H1 (cell line): ENCODE measurements around the gene OR2AJ1. TPM values are rescaled to one million over a fixed set of nuclear protein-coding genes. Genes with fewer than 3 reads are reported as not detected.

ENCODE experiments used
- CTCF ChIA-PET: fragments of 300-600 bp; sonication (Branson Sonifier 250); formaldehyde crosslinking; loops from one replicate; lab custom pipeline; 2021; ENCODE audit not compliant: partially characterized antibody; lab: Charles Lee
- POLR2A ChIA-PET: fragments of 300-600 bp; sonication (Branson Sonifier 250); formaldehyde crosslinking; loops from one replicate; lab custom pipeline; 2021; ENCODE audit warnings: inconsistent platforms; ENCODE audit not compliant: partially characterized antibody; lab: Charles Lee
- DNase-seq, 2 experiments: peaks; one replicate each; pipeline versions ENCODE4 v3.0.0 to v3.0.0-alpha.2; 2010 to 2022; ENCODE audit warnings: low spot score in 2 of 2, low read depth in 1 of 2, mixed read lengths in 1 of 2
- FAIRE-seq: peaks from 2 replicates; lab custom pipeline; 2011; peaks lifted over from hg19 to GRCh38; lab: Jason Lieb, UNC
- H2AFZ ChIP-seq: 2 replicates; pipeline ENCODE4 v1.8.1; 2012; ENCODE audit warnings: low read length, inconsistent platforms
- H2AK5ac ChIP-seq: 2 replicates; pipeline ENCODE4 v1.6.1; 2013; ENCODE audit warnings: low read depth, low read length
- H2BK120ac ChIP-seq: replicated peaks from 2 replicates; pipeline ENCODE3; 2013; ENCODE audit warnings: low read depth, low read length, inconsistent platforms
- H2BK12ac ChIP-seq: 2 replicates; pipeline ENCODE4 v1.6.1; 2013; ENCODE audit warnings: low read depth, low read length
- H2BK15ac ChIP-seq: 2 replicates; pipeline ENCODE4 v1.6.1; 2013; ENCODE audit warnings: low read length
- H2BK20ac ChIP-seq: 2 replicates; pipeline ENCODE4 v1.6.1; 2013; ENCODE audit warnings: low read length
- H2BK5ac ChIP-seq: 2 replicates; pipeline ENCODE4 v1.6.1; 2013; ENCODE audit warnings: low read depth, low read length
- H3K14ac ChIP-seq: 2 replicates; pipeline ENCODE4 v1.6.1; 2013; ENCODE audit warnings: inconsistent platforms; ENCODE audit not compliant: insufficient read length
- H3K18ac ChIP-seq: 2 replicates; pipeline ENCODE4 v1.6.1; 2013; ENCODE audit warnings: low read length; ENCODE audit errors: extremely low read depth
- H3K23ac ChIP-seq: 2 replicates; pipeline ENCODE4 v1.6.1; 2013; ENCODE audit warnings: inconsistent platforms; ENCODE audit not compliant: insufficient read length
- H3K23me2 ChIP-seq: 2 replicates; pipeline ENCODE4 v1.6.1; 2013; ENCODE audit warnings: low read depth, low read length
- H3K27ac ChIP-seq: 2 replicates; pipeline ENCODE4 v1.6.1; 2011; ENCODE audit warnings: low read depth, low read length, inconsistent platforms
- H3K27me3 ChIP-seq, 4 experiments: replicated peaks in 1 of 4; 1 replicate in 1 of 4; 2 replicates in 3 of 4; pipeline versions ENCODE4 v1.6.1 to v1.8.1; 2011 to 2013; ENCODE audit warnings: low read length in 3 of 4, mild to moderate bottlenecking in 3 of 4, inconsistent platforms in 2 of 4, mixed read lengths in 2 of 4, moderate library complexity in 1 of 4; ENCODE audit not compliant: control insufficient read depth in 3 of 4, insufficient read depth in 3 of 4; ENCODE audit errors: extremely low read depth in 1 of 4
- H3K36me3 ChIP-seq, 4 experiments: 2 replicates each; pipeline versions ENCODE4 v1.6.1 to v1.8.1; 2011 to 2013; ENCODE audit warnings: mild to moderate bottlenecking in 4 of 4, low read length in 3 of 4, moderate library complexity in 2 of 4, control low read depth in 1 of 4, inconsistent platforms in 1 of 4; ENCODE audit not compliant: insufficient read depth in 4 of 4, control insufficient read depth in 2 of 4
- H3K4ac ChIP-seq: replicated peaks from 2 replicates; pipeline ENCODE3; 2013; ENCODE audit warnings: low read length, low read depth, mixed read lengths, inconsistent platforms; ENCODE audit not compliant: insufficient read length
- H3K4me1 ChIP-seq, 4 experiments: replicated peaks in 1 of 4; 1 replicate in 1 of 4; 2 replicates in 3 of 4; pipeline versions ENCODE4 v1.6.1 to v1.8.1; 2011 to 2013; ENCODE audit warnings: low read length in 3 of 4, inconsistent platforms in 2 of 4, mixed read lengths in 1 of 4; ENCODE audit not compliant: insufficient read depth in 4 of 4, control insufficient read depth in 3 of 4
- H3K4me2 ChIP-seq, 2 experiments: 2 replicates each; pipeline versions ENCODE4 v1.6.1 to v1.8.1; 2011 to 2013; ENCODE audit warnings: low read depth in 2 of 2, low read length in 2 of 2, control low read depth in 1 of 2, inconsistent platforms in 1 of 2, mild to moderate bottlenecking in 1 of 2; ENCODE audit not compliant: insufficient read depth in 1 of 2
- H3K4me3 ChIP-seq, 4 experiments: fragments of 200-600, 300-600 bp in 1 of 4; sonication (generic), shearing (Covaris generic), sonication (Bioruptor Twin) in 1 of 4; 2 replicates each; pipeline versions ENCODE4 v1.5.1 to v1.8.1; 2011 to 2016; ENCODE audit warnings: low read length in 4 of 4, low read depth in 3 of 4, control low read depth in 2 of 4, inconsistent platforms in 2 of 4, mild to moderate bottlenecking in 2 of 4, mixed read lengths in 1 of 4, moderate library complexity in 1 of 4; ENCODE audit not compliant: insufficient read depth in 2 of 4; ENCODE audit errors: extremely low read depth in 1 of 4
- H3K56ac ChIP-seq: replicated peaks from 2 replicates; pipeline ENCODE3; 2013; ENCODE audit warnings: low read depth, mild to moderate bottlenecking, mixed read lengths, low read length, inconsistent platforms; ENCODE audit not compliant: insufficient read length
- H3K79me1 ChIP-seq: 2 replicates; pipeline ENCODE4 v1.6.1; 2013; ENCODE audit warnings: low read depth, low read length, control low read depth
- H3K79me2 ChIP-seq, 2 experiments: 2 replicates each; pipeline versions ENCODE4 v1.6.1 to v1.8.1; 2012 to 2013; ENCODE audit warnings: low read length in 2 of 2, mild to moderate bottlenecking in 2 of 2, inconsistent platforms in 1 of 2; ENCODE audit not compliant: insufficient read depth in 2 of 2, control insufficient read depth in 1 of 2
- H3K9ac ChIP-seq, 4 experiments: replicated peaks in 1 of 4; 1 replicate in 1 of 4; 2 replicates in 3 of 4; pipeline versions ENCODE4 v1.6.1 to v1.8.1; 2011 to 2013; ENCODE audit warnings: low read depth in 3 of 4, low read length in 3 of 4, control low read depth in 2 of 4, mild to moderate bottlenecking in 2 of 4, moderate library complexity in 2 of 4, inconsistent platforms in 1 of 4; ENCODE audit errors: extremely low read depth in 1 of 4
- H3K9me3 ChIP-seq, 2 experiments: 2 replicates each; pipeline versions ENCODE4 v1.6.1 to v1.8.1; 2012 to 2013; ENCODE audit warnings: mild to moderate bottlenecking in 2 of 2, moderate library complexity in 2 of 2, control low read depth in 1 of 2, inconsistent platforms in 1 of 2, low read depth in 1 of 2, low read length in 1 of 2, mixed read lengths in 1 of 2; ENCODE audit not compliant: insufficient read depth in 2 of 2
- H4K20me1 ChIP-seq, 2 experiments: replicated peaks in 1 of 2; 2 replicates each; pipeline versions ENCODE3 to v1.8.1; 2011 to 2013; ENCODE audit warnings: inconsistent platforms in 2 of 2, low read length in 2 of 2, mild to moderate bottlenecking in 1 of 2; ENCODE audit not compliant: insufficient read depth in 2 of 2, control insufficient read depth in 1 of 2
- H4K5ac ChIP-seq: 2 replicates; pipeline ENCODE4 v1.6.1; 2013; ENCODE audit warnings: low read length, low read depth, mixed read lengths, inconsistent platforms; ENCODE audit not compliant: insufficient read length
- H4K8ac ChIP-seq: 2 replicates; pipeline ENCODE4 v1.8.0; 2013; ENCODE audit warnings: mild to moderate bottlenecking, moderate library complexity, low read length, inconsistent platforms; ENCODE audit not compliant: insufficient read depth; ENCODE audit errors: extremely low read depth
- H4K91ac ChIP-seq: replicated peaks from 2 replicates; pipeline ENCODE3; 2013; ENCODE audit warnings: low read length, mixed read lengths, inconsistent platforms; ENCODE audit not compliant: insufficient read length
- BCL11A ChIP-seq, 2 experiments: IDR thresholded peaks; one replicate each; pipeline ENCODE4 v1.6.1; 2011; ENCODE audit warnings: low read depth in 2 of 2, low read length in 2 of 2, mild to moderate bottlenecking in 2 of 2
- BRCA1 ChIP-seq: IDR thresholded peaks from 2 replicates; pipeline ENCODE4 v1.6.1; 2012; ENCODE audit warnings: low read depth, low read length, improper control_type of control experiment
- EGR1 ChIP-seq: IDR thresholded peaks from 2 replicates; pipeline ENCODE4 v1.6.1; 2011; ENCODE audit warnings: low read depth, low read length, borderline replicate concordance
- RBBP5 ChIP-seq: IDR thresholded peaks from 2 replicates; pipeline ENCODE4 v1.7.1; 2012; ENCODE audit warnings: low read depth, mild to moderate bottlenecking, inconsistent platforms, low read length, moderate library complexity, borderline replicate concordance
- RNF2 ChIP-seq: fragments of 200-900, 300-1000 bp; sonication (generic); IDR thresholded peaks from 2 replicates; pipeline ENCODE4 v1.7.1; 2016; ENCODE audit warnings: borderline replicate concordance, low read depth, mild to moderate bottlenecking, antibody characterized with exemption, low read length; ENCODE audit not compliant: poor library complexity, severe bottlenecking; ENCODE audit errors: missing control alignments
- SUZ12 ChIP-seq: fragments of 200-600 bp; sonication (generic); IDR thresholded peaks from 2 replicates; pipeline ENCODE4 v1.6.1; 2012; ENCODE audit warnings: mild to moderate bottlenecking, inconsistent platforms, low read length, moderate library complexity, mixed read lengths
- TEAD4 ChIP-seq: IDR thresholded peaks from 2 replicates; pipeline ENCODE4 v1.6.1; 2012; ENCODE audit warnings: low read depth, low read length, inconsistent platforms, mixed read lengths
- USF2 ChIP-seq: IDR thresholded peaks from 2 replicates; pipeline ENCODE4 v1.6.1; 2011; ENCODE audit warnings: low read length, improper control_type of control experiment
- ZNF274 ChIP-seq: IDR thresholded peaks from 2 replicates; pipeline ENCODE4 v1.7.0; 2012; ENCODE audit warnings: low read length, borderline replicate concordance; ENCODE audit errors: extremely low read depth
- WGBS, 2 experiments: shearing (Covaris generic) in 1 of 2; methylation state at CpG; one replicate each; pipeline versions ENCODE4 v1.1.6 to v1.1.7; 2013 to 2015; ENCODE audit warnings: low lambda C conversion rate in 2 of 2, mixed read lengths in 2 of 2, inconsistent platforms in 1 of 2, low coverage in 1 of 2, missing lambda C conversion rate in 1 of 2; ENCODE audit not compliant: insufficient replicate concordance in 2 of 2, insufficient coverage in 1 of 2, insufficient read length in 1 of 2; ENCODE audit errors: extremely low coverage in 1 of 2, missing lambda C conversion rate in 1 of 2; 5-methylcytosine and 5-hydroxymethylcytosine counted together
- polyA plus RNA-seq, 7 experiments: library from polyadenylated mRNA; depleted of rRNA in 3 of 7; stranded (reverse) in 5 of 7; unstranded in 2 of 7; fragments of >200 nt in 5 of 7; fragments of 200-250 nt in 2 of 7; gene quantifications; 1 replicate in 5 of 7; 2 replicates in 1 of 7; 4 replicates in 1 of 7; pipeline versions ENCODE4 v1.2.1 to v1.2.3, GENCODE V29; 2011 to 2013; ENCODE audit warnings: missing spikeins in 2 of 7, mixed read lengths in 2 of 7
- total RNA-seq: library from RNA; stranded (reverse); fragmentation: NEBNext Ultra II Directional; extraction: Animal tissue kit (Norgen Biotek cat#: 25700); gene quantifications from 2 replicates; pipeline ENCODE4 v1.2.1, GENCODE V29; 2021
- TF ChIP-seq, protein P1 (sequence below), 3 experiments: IDR thresholded peaks; 1 replicate in 2 of 3; 2 replicates in 1 of 3; pipeline versions ENCODE4 v1.5.1 to v1.6.1; 2011; ENCODE audit warnings: low read length in 3 of 3, mild to moderate bottlenecking in 3 of 3, inconsistent platforms in 2 of 3, low read depth in 1 of 3, moderate library complexity in 1 of 3; ENCODE audit not compliant: insufficient read depth in 1 of 3; ENCODE audit errors: control extremely low read depth in 1 of 3

The OR2AJ1 gene
- total and polyA plus RNA-seq, 2 of the 8 experiments (the other 6 are each of a cell fraction or from before 2014, with no cell fraction given) = not detected

DNA sequence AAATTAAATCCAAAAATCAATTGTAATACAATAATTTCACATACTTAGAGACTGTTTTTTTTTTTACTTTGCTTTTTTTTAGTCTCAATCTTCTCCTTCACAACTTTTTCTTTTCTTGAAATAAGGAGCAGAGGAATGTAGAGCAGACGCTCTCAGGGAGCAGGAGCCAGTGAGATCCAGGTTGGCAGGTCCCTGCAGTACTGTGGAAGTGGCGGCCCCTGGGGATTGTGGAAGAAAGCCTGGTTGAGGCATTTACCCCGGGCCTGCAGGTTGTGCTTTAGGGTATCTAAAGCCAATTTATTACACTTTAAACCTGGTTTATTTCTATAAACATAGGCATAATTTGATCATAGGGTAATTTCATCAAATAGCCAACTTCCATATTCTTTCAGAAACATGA, 748 bp upstream of the OR2AJ1 start:
- ChIA-PET CTCF (interaction anchor here (0.9 kb wide), 1 partner anchor 24 kb away, joined by 3 read pairs; no protein-coding TSS in a partner anchor), POLR2A (no interaction called here)
- FAIRE-seq (no peak), DNase-seq (no peak)
- H2BK120ac ChIP-seq = no peak overlapping the region
- H2BK5ac ChIP-seq = no peak overlapping the region
- no peak overlapping the region for H3K18ac ChIP-seq
- H3K36me3 ChIP-seq = no peaks in the 10 kb centered on the region; a peak in 1 of 8 replicates
- H3K27ac ChIP-seq = no peak overlapping the region
- peaks cover 44 to 47% of the 10 kb centered on the region in 2 experiments for H3K9me3 ChIP-seq
- no peaks in the 10 kb centered on the region for H3K4me1 ChIP-seq
- H4K5ac ChIP-seq = no peak overlapping the region
- no peaks in the 10 kb centered on the region for H3K79me1 ChIP-seq
- H4K20me1 ChIP-seq = no peaks in the 10 kb centered on the region
- no peak overlapping the region for H2AK5ac ChIP-seq
- H3K23ac ChIP-seq = no peak overlapping the region
- H2BK12ac ChIP-seq = no peak overlapping the region
- no peak overlapping the region for H4K91ac ChIP-seq
- H3K4me3 ChIP-seq = no peak overlapping the region
- no peak overlapping the region for H2AFZ ChIP-seq
- no peak overlapping the region for H3K4me2 ChIP-seq
- H4K8ac ChIP-seq = no peak overlapping the region
- H3K56ac ChIP-seq = no peak overlapping the region
- H3K14ac ChIP-seq = no peak overlapping the region
- no peak overlapping the region for H3K4ac ChIP-seq
- H3K79me2 ChIP-seq = no peaks in the 10 kb centered on the region
- WGBS, 2 experiments = 88% methylated on average over 3 of the region's 3 CpGs; no CpG with 5 or more reads in 1 of the 2 experiments
- H2BK15ac ChIP-seq = no peak overlapping the region
- no peaks in the 10 kb centered on the region for H3K23me2 ChIP-seq
- no peak overlapping the region for H2BK20ac ChIP-seq
- H3K27me3 ChIP-seq = no peaks in the 10 kb centered on the region
- H3K9ac ChIP-seq = no peak overlapping the region
- TF ChIP-seq EGR1 = no peak
- TF ChIP-seq, protein P1, sequence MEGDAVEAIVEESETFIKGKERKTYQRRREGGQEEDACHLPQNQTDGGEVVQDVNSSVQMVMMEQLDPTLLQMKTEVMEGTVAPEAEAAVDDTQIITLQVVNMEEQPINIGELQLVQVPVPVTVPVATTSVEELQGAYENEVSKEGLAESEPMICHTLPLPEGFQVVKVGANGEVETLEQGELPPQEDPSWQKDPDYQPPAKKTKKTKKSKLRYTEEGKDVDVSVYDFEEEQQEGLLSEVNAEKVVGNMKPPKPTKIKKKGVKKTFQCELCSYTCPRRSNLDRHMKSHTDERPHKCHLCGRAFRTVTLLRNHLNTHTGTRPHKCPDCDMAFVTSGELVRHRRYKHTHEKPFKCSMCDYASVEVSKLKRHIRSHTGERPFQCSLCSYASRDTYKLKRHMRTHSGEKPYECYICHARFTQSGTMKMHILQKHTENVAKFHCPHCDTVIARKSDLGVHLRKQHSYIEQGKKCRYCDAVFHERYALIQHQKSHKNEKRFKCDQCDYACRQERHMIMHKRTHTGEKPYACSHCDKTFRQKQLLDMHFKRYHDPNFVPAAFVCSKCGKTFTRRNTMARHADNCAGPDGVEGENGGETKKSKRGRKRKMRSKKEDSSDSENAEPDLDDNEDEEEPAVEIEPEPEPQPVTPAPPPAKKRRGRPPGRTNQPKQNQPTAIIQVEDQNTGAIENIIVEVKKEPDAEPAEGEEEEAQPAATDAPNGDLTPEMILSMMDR (IDR thresholded peaks at IDR 0.05; ENCODE audit: control extremely low read depth in 1 of 3, insufficient read depth in 1 of 3, low read depth in 1 of 3, low read length in 3 of 3) = no peak
- no peak for TF ChIP-seq USF2
- no peak for TF ChIP-seq RBBP5
- TF ChIP-seq RNF2 = no peak
- no peak for TF ChIP-seq BCL11A (IDR thresholded peaks at IDR 0.05; ENCODE audit: low read depth in 2 of 2, low read length in 2 of 2)
- TF ChIP-seq SUZ12 = no peak
- no peak for TF ChIP-seq ZNF274
- no peak for TF ChIP-seq BRCA1
- TF ChIP-seq TEAD4 = no peak
